GF-D8 (cell line): ENCODE measurements around the gene CCER1.
A peak's percentile ranks its signal among the peaks of the same experiment; 100 is the strongest.
"Not testable (repeated sequence)": the region's sequence is repeated elsewhere in the genome, so short reads cannot be mapped to it uniquely, and the experiment has no call there.

Source experiments
- DNase-seq: peaks from one replicate; lab custom pipeline; 2025; lab: John Stamatoyannopoulos, UW

CCER1 gene

GRCh38 chr12:90954921-90955320 is at the start of gene CCER1:
CCER1 (minus strand) TSS chr12:90955176; CDS start chr12:90954742, 434 bp downstream.
- DNase-seq, result no peak

- DNase-seq, result no peak
These were observed 48.8 kb upstream of the CCER1 start for GRCh38 chr12:91003737-91004136.

- no peak for DNase-seq
These were observed 46.3 kb upstream of the CCER1 start for GRCh38 chr12:91001306-91001705.

- no peak for DNase-seq
These were observed 45.0 kb upstream of the CCER1 start for GRCh38 chr12:90999966-91000365.

- no peak for DNase-seq
These were observed 44.6 kb upstream of the CCER1 start for GRCh38 chr12:90999527-90999926.

- no peak for DNase-seq
These were observed 40.0 kb upstream of the CCER1 start for GRCh38 chr12:90995010-90995409.

GRCh38 chr12:90991952-90992465 is 37.0 kb upstream of the CCER1 start:
- no peak for DNase-seq

GRCh38 chr12:90990611-90991010 is 35.6 kb upstream of the CCER1 start:
- DNase-seq, result no peak

- DNase-seq, result no peak
These were observed 34.7 kb upstream of the CCER1 start for GRCh38 chr12:90989686-90990111.

- DNase-seq, result no peak
These were observed 32.5 kb upstream of the CCER1 start for GRCh38 chr12:90987520-90987919.

- DNase-seq, result no peak
These were observed 32.1 kb upstream of the CCER1 start for GRCh38 chr12:90987101-90987500.

GRCh38 chr12:90985331-90985730 is 30.4 kb upstream of the CCER1 start:
- not testable (repeated sequence) for DNase-seq

GRCh38 chr12:90984114-90984513 is 29.1 kb upstream of the CCER1 start:
- no peak for DNase-seq

GRCh38 chr12:90982170-90982569 is 27.2 kb upstream of the CCER1 start:
- no peak for DNase-seq

- DNase-seq, result no peak
These were observed 25.0 kb upstream of the CCER1 start for GRCh38 chr12:90979951-90980350.

GRCh38 chr12:90979019-90979418 is 24.0 kb upstream of the CCER1 start:
- DNase-seq, result no peak

- DNase-seq, result peak; percentile 2
These were observed 23.3 kb upstream of the CCER1 start for GRCh38 chr12:90978117-90978770.

GRCh38 chr12:90977224-90977623 is 22.2 kb upstream of the CCER1 start:
- no peak for DNase-seq

- no peak for DNase-seq
These were observed 19.3 kb upstream of the CCER1 start for GRCh38 chr12:90974286-90974685.

GRCh38 chr12:90972226-90972625 is 17.2 kb upstream of the CCER1 start:
- DNase-seq, result no peak

GRCh38 chr12:90970911-90971310 is 15.9 kb upstream of the CCER1 start:
- no peak for DNase-seq

GRCh38 chr12:90970471-90970870 is 15.5 kb upstream of the CCER1 start:
- no peak for DNase-seq

- no peak for DNase-seq
These were observed 14.9 kb upstream of the CCER1 start for GRCh38 chr12:90969851-90970250.

- DNase-seq, result no peak
These were observed 14.4 kb upstream of the CCER1 start for GRCh38 chr12:90969346-90969745.
